Breast epithelium (tissue), 3 donors: ENCODE measurements around the gene LIPC.

Experiments
- CTCF ChIP-seq, 3 donors: fragments of 450-650 bp; IDR thresholded peaks; one replicate each; pipeline ENCODE4 v1.5.1; 2016 to 2017; ENCODE audit warnings: antibody characterized with exemption in 3 of 3, mild to moderate bottlenecking in 3 of 3, moderate library complexity in 3 of 3
- POLR2AphosphoS5 ChIP-seq, 3 donors: sonication (generic); formaldehyde crosslinking; IDR thresholded peaks; one replicate each; pipeline ENCODE4 v1.6.1; 2017; ENCODE audit warnings: antibody characterized with exemption in 3 of 3

- TF ChIP-seq CTCF (IDR thresholded peaks at IDR 0.05) (no peak), POLR2AphosphoS5 (IDR thresholded peaks at IDR 0.05) (no peak)
Measured at GRCh38 chr15:58437531-58438105, 5.8 kb downstream of the LIPC start.
